ENCODE data around the gene ATCAY.
"Not testable (repeated sequence)": the region's sequence is repeated elsewhere in the genome, so short reads cannot be mapped to it uniquely, and the experiment has no call there.

ATCAY gene

GRCh38 chr19:3949294-3949693, 68.8 kb downstream of the ATCAY start:
- H3K4me3 ChIP-seq (ENCODE audit: low read length): no peak overlapping the region
- TF ChIP-seq CTCF (conservative IDR thresholded peaks at IDR 0.05; ENCODE audit: low read depth, low read length): no peak

GRCh38 chr19:3949997-3950859, 69.7 kb downstream of the ATCAY start:
- no peak overlapping the region for H3K4me3 ChIP-seq (ENCODE audit: low read length)
- DNase-seq (ENCODE audit: low read depth): no peak
- no peak for TF ChIP-seq CTCF (conservative IDR thresholded peaks at IDR 0.05; ENCODE audit: low read depth, low read length)

More at GRCh38 chr19:3949294-3949693, 68.8 kb downstream of the ATCAY start:
- DNase-seq (ENCODE audit: low read depth): no peak

- no peak for TF ChIP-seq CTCF (conservative IDR thresholded peaks at IDR 0.05; ENCODE audit: low read depth, low read length)
- H3K4me3 ChIP-seq (ENCODE audit: low read length): no peak overlapping the region
- no peak for DNase-seq (ENCODE audit: low read depth)
Measured at GRCh38 chr19:3950871-3951861, 70.7 kb downstream of the ATCAY start.

GRCh38 chr19:3952755-3953276, 72.3 kb downstream of the ATCAY start:
- H3K4me3 ChIP-seq (ENCODE audit: low read length); DNase-seq (ENCODE audit: low read depth): not testable (repeated sequence)

- no peak overlapping the region for H3K4me3 ChIP-seq (ENCODE audit: low read length)
- no peak for TF ChIP-seq CTCF (conservative IDR thresholded peaks at IDR 0.05; ENCODE audit: low read depth, low read length)
- no peak for DNase-seq (ENCODE audit: low read depth)
Measured at GRCh38 chr19:3954107-3954506, 73.6 kb downstream of the ATCAY start.

GRCh38 chr19:3955276-3955675, 74.8 kb downstream of the ATCAY start:
- DNase-seq (ENCODE audit: low read depth); H3K4me3 ChIP-seq (ENCODE audit: low read length): not testable (repeated sequence)

GRCh38 chr19:3955688-3956087, 75.2 kb downstream of the ATCAY start:
- no peak for TF ChIP-seq CTCF (conservative IDR thresholded peaks at IDR 0.05; ENCODE audit: low read depth, low read length)
- H3K4me3 ChIP-seq (ENCODE audit: low read length): no peak overlapping the region
- no peak for DNase-seq (ENCODE audit: low read depth)

All from retinal pigment epithelial cell (primary cell).